Ovary (tissue), 3 donors: ENCODE measurements around the gene CHSY3.

ENCODE experiments used
- CTCF ChIP-seq, 3 donors: fragments of 450-650 bp in 2 of 3; fragments of 200-600 bp in 1 of 3; IDR thresholded peaks; one replicate each; pipeline versions ENCODE4 v1.5.1 to v1.8.0; 2016 to 2022; ENCODE audit warnings: antibody characterized with exemption in 3 of 3, mild to moderate bottlenecking in 1 of 3
- EP300 ChIP-seq: sonication (generic); formaldehyde crosslinking; IDR thresholded peaks from one replicate; pipeline ENCODE4 v1.6.1; 2017; ENCODE audit warnings: antibody characterized with exemption
- POLR2A ChIP-seq: fragments of 450-650 bp; IDR thresholded peaks from one replicate; pipeline ENCODE4 v1.6.1; 2017; ENCODE audit warnings: antibody characterized with exemption, mild to moderate bottlenecking, moderate library complexity
- donor health status: DM: no; HTN: no; CAD: no.

DNA sequence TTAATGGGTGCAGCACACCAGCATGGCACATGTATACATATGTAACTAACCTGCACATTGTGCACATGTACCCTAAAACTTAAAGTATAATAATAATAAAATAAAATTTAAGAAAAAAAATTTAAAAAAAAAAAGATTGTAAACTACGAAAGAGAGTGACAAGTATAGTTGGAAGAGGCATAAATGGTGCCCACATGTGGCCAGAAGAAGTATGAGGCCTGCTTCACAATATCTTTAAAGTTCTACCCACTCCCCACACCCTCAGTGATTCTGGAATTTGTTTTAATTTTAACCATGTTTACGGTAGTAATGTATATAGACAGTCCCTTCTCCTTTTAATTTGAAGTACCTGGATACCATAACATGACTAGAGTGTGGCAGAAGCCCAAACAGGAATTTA is 172.7 kb downstream of the CHSY3 start:
- TF ChIP-seq CTCF (IDR thresholded peaks at IDR 0.05), result no peak
- TF ChIP-seq POLR2A, result no peak
- TF ChIP-seq EP300, result no peak
